HG03175 (cell line): ENCODE data around the gene MEIOSIN.
A peak's percentile ranks its signal among the peaks of the same experiment; 100 is the strongest.

ENCODE experiments used
- ATAC-seq: cut with Tn5 transposase; IDR thresholded peaks from one replicate; pipeline ENCODE4 v1.9.1; 2021; ENCODE audit warnings: mild to moderate bottlenecking, moderate library complexity; ENCODE audit not compliant: unreplicated experiment

Gene MEIOSIN

DNA sequence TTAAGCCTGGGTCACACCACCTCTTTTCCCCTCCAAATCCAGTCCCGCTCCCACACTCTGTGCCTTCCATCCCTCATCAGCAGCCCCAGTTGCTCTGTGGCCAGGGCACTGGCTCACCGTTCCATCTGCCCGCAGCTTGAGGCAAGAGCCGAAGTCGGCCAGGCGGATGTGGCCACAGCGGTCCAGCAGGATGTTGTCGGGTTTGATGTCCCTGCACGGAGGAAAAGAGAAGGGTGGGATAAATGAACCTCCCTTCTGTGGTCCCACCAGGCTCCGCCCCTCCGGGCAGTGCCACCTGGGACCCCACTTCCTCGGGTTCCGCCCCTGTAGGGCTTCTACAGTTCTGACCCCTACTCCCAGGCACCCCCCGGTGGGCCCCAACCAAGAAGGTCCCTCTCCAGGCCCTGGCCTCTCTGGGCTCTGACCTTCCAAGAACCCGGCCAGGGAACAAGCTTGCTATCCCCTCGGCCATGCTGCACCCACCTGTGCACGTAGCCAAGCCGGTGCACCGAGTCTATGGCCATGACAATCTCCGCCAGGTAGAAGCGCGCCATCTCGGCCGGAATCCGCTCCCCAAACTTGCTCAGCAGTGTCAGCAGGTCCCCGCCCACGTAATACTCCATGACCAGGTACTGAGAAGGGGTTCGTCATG is 44.9 kb downstream of the MEIOSIN start:
- no peak for ATAC-seq

GRCh38 chr19:45779231-45780145 is 46.2 kb downstream of the MEIOSIN start:
- ATAC-seq: peak; percentile 74

- no peak for ATAC-seq
Observed at GRCh38 chr19:45780146-45780447, 46.9 kb downstream of the MEIOSIN start.

DNA sequence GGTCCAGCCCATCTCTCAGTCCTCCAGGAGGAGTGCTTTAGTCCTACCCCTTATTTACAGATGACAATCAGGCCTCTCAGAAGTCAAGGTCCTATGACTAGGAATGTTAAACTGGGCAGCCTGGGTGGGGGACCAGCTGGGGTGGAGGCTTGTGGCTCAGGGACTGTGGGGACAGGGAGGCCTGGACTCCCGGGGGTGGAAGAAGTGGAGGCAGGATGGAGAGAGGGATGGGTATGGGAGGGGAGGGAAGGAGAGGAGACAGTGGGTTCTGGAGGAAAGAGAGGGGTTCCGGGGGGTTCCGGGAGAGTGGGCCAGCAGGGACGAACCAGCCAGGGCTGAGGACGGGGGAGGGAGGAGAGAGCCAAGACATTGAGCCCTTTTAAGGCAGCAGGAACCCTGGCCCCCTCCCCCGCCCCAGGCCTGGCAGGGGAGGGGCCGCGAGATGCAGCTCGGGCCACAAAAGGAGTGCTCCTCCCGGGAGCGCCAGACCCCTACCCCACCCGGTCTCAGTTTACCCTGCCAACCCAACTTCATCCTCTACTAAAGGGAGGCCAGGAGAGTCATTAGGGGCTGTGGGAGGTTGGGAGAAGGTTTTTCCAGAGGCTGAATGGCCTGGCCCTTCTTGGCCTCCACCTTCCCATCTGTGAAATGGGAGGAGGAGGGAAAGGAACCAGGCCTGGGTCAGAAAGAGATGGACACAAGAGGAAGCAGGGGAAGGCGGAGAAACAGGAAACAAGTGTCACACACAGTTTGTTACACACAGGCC is 47.4 kb downstream of the MEIOSIN start:
- ATAC-seq: no peak

GRCh38 chr19:45781214-45782161 is 48.2 kb downstream of the MEIOSIN start:
- ATAC-seq: no peak

GRCh38 chr19:45782162-45782691 is 49.0 kb downstream of the MEIOSIN start, which contains the start of gene DMPK:
Gene DMPK, minus strand, starts transcription at chr19:45782490. Its CDS starts 138 bp downstream, at chr19:45782352.
- ATAC-seq: no peak

DNA sequence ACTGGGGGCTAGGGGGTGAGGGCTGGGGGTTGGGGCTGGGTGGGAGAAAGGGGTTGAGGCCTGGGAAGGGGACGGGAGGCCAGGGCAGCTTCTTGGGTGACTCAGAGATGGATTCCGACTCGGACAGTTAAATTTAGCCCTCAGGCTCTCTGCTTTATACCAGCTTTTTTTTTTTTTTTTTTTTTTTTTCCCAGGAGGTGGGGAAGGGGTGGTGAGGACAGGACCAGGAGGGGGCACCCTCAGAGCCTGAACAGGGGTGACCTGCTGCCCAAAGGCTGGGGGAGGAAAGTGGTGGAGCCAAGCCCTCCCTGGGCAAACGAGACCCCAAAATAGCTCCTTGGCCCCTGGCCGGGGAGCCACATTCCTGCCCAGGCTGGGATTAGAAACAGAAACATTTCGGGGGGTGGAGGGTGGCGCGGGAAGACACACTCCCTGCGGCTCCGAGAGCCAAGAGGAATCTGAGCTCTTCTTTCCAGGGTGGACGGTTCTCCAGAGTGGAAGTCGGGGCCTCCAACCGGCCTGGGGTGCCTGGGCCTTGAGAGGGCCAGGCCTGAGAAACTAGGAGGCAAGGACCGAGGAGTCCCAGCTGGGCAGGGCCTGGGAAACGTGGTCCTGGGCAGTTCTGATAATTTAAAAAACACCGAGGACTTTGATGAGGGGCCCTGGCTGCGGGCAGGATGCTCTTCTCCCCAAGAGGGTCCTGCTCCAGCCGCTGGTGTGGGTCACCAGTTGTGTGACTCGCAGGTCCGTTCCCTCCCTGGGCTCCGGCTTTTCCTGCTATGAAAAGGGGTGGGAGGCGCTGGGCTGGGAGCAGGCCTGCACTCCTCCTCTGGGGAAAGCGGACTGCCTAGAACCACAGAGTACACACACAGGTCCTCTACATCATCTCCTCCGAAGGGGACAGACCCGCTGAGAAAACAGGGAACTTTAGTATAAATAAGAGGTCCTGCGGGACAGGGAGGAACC is 49.9 kb downstream of the MEIOSIN start:
- no peak for ATAC-seq

DNA sequence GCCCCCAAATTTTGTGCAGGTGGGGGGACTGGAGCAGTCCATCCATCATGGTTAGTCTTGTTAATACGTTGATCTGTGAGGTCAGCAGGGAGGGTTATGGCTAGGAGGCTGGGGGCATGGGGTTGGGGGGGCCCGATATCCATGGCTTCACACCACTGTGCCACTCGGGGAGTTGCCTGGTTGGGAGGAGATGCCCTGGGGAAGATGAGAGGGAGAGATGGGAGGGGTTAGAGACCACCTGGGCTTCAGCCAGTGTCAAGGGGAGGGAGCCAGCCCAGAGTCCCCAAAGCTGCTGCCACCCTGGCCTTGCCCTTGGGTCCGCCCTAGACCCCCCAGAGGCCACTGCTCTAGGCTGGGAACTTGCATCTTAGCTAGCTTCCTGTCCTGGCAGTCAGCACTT is 50.9 kb downstream of the MEIOSIN start:
- ATAC-seq: no peak

DNA sequence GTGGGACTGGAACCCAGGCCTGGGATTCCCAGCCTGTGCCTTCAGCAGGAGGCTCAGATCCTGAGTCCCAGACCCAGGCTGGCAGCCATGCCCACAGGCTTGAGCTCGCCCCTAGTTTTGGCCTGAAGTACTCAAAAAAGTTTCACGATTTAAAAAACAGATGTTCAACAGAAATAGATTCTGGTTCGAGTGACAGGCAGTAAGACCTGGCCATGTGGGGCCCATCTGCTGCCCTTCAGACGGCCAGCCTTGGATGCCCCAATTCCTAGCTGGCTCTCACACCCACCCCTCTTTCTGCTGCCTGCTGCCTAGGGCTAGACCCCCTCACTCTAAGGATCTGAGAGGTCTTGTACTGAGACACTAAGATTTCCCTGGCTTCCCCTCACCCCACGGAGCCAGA is 51.9 kb downstream of the MEIOSIN start:
- no peak for ATAC-seq

- no peak for ATAC-seq
Observed at GRCh38 chr19:45785781-45786532, 52.7 kb downstream of the MEIOSIN start.

DNA sequence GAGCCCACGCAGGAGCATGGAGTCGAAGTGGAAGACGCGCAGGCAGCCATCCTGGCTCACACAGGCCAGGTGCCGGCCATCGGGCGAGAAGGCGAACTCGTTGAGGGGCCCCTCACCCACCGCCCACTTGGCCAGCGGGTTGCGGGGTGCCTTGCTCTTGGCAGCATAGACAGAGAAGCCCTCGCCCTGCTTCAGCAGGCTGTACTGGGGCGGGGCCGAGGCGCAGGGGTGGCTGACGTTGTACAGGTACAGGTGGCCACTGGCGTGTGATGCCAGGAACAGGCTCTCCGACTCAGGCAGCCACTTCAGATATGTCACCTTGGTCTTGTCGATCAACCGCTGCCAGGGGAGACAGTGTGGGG is 53.3 kb downstream of the MEIOSIN start:
- ATAC-seq: no peak

DNA sequence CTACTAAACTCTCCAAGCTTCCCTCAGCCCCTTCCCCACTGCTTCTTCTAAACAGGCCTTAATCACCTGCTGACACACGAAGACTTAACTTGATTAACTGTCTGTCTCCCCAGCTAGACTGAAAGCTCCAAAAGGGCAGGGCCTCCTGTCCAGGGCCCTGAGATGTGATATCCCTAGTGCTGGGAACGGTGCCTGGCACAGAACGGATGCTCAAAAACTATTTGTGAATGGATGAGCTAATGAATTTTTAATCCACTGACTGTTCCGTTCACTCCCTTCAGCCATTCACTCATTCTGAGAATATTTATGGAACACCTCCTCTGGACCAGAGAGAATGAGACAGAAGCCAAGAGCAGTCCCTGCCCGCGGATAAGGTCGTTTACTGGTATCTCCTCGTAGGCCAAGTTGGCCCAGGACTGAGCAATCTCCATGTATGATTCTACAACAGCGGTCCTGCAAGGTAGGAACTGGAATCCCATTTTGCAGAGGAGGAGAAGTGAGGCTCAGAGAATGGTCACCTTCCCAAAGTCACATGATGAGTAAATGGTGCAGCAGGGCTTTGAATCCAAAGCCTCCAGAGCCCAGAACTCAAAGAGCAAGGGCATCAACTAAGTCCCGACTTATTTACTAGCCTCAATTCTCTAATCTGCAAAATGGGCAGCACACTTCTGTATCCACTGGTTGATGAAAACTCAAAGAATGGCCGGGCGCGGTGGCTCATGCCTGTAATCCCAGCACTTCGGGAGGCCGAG is 56.0 kb downstream of the MEIOSIN start:
- ATAC-seq: no peak

GRCh38 chr19:45790942-45791341 is 57.7 kb downstream of the MEIOSIN start:
- no peak for ATAC-seq

- peak; percentile 18 for ATAC-seq
Observed at GRCh38 chr19:45791744-45792469, 58.7 kb downstream of the MEIOSIN start.

GRCh38 chr19:45792470-45793177 is 59.4 kb downstream of the MEIOSIN start, which contains the start of gene DMWD:
Gene DMWD, minus strand, starts transcription at chr19:45792845. Its CDS starts 89 bp downstream, at chr19:45792756.
- ATAC-seq: peak; percentile 89

DNA sequence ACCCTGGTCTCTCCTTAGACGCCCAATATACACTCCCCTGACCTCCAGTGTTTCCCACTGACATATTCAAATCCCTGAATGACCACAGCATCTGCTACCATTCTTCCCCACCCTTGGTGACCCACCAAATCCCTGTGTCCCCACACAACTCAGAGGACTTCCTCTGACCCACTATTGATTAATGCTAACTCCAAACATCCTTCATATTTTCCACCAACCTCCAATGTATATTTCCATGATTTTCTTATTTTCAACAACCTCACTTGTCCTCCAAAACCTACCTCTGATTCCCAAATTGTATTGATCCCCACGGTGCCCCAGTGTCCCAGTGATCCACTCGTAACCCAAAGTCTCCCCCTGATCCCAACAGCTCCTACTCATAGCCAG is 59.9 kb downstream of the MEIOSIN start:
- no peak for ATAC-seq
